HepG2 (cell line): ENCODE data around the gene PPP1R9A.

Experiments used
- CTCF ChIP-seq: sonication (generic); formaldehyde crosslinking; IDR thresholded peaks from 2 replicates; pipeline ENCODE4 v1.5.0; 2020; ENCODE audit warnings: mild to moderate bottlenecking, missing genetic modification reagents, moderate library complexity
- TBX2 ChIP-seq: sonication (generic); formaldehyde crosslinking; IDR thresholded peaks from 2 replicates; pipeline ENCODE4 v1.5.0; 2020; ENCODE audit warnings: missing genetic modification reagents, mild to moderate bottlenecking, borderline replicate concordance
- TERF1 ChIP-seq: sonication (generic); formaldehyde crosslinking; IDR thresholded peaks from 2 replicates; pipeline ENCODE4 v1.8.0; 2022; ENCODE audit warnings: mild to moderate bottlenecking, missing genetic modification reagents, moderate library complexity
- ZMYM2 ChIP-seq: sonication (generic); formaldehyde crosslinking; IDR thresholded peaks from 2 replicates; pipeline ENCODE4 v1.8.0; 2022; ENCODE audit warnings: mild to moderate bottlenecking, missing genetic modification reagents

GRCh38 chr7:95001258-95001657 lies 93.9 kb downstream of the PPP1R9A start:
- TF ChIP-seq ZMYM2 (CRISPR knock-in tag) (no peak), CTCF (CRISPR knock-in tag) (no peak), TERF1 (CRISPR knock-in tag) (no peak), TBX2 (no peak)
